Endometrial microvascular endothelial cells (primary cell): ENCODE results near the gene ZMYM3. TPM values are rescaled to one million over a fixed set of nuclear protein-coding genes. Genes with fewer than 3 reads are reported as not detected.

Experiments
- in situ Hi-C: cut with HindIII; loops from 2 replicates; pipeline ENCODE4 v1.10.0; 2017; ENCODE audit warnings: low sequenced_read_pairs, low pct_unique_long_range_greater_than_20kb; ENCODE audit errors: inconsistent ontology term
- total RNA-seq: library from RNA; depleted of rRNA; stranded (reverse); fragments of >200 nt; gene quantifications from one replicate; pipeline ENCODE4 v1.2.3, GENCODE V29; 2015; ENCODE audit errors: inconsistent ontology term

ZMYM3 gene
- total RNA-seq, 1 donor from 2014 or later: 20.3 TPM

DNA sequence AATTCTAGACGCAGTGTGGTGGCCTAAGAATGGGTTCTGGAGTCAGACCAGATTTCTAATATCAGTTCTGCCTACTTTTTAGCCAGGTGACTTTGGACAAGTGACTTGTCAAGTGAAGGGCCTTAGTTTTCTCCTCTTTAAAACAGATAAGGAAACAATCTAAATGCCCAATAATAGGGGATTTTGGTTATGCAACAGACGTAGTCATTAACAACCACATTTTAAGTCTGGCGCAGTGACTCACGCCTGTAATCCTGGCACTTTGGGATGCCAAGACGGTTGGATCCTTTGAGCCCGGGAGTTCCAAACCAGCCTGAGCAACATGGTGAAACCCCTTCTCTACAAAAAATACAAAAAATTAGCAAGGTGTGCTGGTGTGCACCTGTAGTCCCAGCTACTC is 2.1 kb upstream of the ZMYM3 start:
- in situ Hi-C loops: no loop called here

- in situ Hi-C loops: no loop called here
Measured at GRCh38 chrX:71253253-71254091, 468 bp downstream of the ZMYM3 start.

DNA sequence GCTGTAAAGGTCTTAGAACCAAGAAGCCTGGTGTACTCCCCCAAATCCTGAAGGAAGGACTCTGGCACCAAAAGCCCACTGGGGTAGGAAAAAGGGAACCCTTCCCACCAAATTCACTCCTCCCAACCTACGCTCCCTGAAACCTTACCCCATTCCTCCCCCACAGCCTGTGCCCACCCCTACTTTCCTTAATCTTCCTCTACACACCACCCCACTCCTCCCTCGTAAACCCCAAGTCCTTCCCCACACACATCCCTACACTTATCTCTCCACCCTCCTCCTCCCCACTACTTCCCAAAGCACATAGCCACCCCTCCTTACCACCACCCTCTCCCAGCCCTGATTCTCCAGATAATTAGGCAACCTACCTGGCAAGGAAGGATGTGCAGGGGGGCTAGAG is 1.7 kb downstream of the ZMYM3 start:
- in situ Hi-C loops: no loop called here

- in situ Hi-C loops: no loop called here
Measured at GRCh38 chrX:71251466-71251973, 2.4 kb downstream of the ZMYM3 start.

DNA sequence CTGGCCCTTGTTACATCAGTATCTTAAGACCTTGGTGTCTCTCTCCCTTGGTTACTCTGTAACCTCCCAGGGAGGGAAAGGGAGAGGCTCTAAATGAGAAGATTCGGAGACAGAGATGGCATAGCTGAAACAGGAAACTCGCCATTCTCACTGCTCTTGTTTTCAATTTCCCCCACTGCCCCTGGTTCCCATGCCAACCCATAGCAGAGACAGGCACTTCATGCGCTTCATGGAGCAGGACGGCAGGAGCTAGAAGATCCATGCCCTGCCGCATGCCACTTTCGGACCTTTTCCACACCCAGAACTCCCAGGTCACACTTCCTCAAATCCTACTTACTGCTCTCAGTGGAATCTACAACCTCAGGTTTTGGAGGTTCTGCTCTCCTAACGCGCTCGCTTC is 3.1 kb downstream of the ZMYM3 start:
- in situ Hi-C loops: no loop called here

DNA sequence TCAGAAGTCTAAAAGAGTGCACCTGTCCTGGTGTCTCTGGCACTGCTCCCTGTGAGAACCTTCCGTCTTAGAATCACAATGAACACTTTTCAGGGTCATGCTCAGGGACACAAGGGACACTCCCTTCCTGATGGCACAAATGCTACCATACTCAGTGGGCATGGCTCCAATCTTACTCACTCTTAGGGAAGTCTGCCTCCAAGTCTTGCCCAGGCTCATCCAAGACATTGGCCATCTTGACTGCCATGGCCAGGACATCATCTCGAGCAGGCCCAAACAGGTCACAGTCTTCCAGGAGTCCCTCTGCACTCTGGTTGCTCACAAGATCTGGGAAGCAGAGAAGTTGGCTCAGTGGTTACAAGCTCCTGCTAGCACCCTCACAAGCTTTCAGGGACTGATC is 8.8 kb downstream of the ZMYM3 start:
- in situ Hi-C loops: no loop called here

DNA sequence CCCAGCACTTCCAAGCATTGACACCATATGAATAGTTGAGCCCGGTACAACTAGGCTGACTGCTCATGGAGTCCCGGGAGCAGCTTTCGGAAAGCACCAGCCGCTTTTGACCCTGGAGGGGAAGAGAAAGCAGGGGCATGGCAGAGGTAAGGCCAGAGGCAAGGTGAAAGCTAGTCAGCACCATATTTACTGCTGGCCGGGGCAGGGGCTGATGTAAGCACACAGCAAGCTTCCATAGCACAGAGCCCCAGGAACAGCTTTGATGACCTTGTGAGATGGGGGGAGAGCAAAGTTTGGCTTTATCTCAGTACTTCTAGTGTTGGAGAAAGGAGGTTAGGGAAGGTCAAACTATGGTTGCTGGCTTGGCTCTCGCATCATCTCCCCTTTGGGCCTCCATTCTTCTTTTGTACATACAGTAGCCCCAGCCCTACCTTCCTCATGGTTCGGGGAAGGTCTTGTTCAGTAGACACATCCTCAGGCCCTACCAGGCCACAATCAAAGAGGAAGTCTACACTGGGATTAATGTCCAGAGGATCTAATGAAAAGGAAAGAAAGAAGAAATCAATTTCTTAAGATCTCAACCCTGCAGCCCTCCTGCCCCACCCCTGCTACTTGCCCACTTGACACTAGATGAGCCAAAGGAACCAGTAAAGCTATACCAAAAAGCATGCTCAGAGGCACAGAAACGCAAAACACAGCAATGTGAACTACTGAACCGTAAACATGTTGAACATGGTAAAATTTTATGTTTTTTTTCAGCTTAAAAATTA is 9.4 kb downstream of the ZMYM3 start:
- in situ Hi-C loops: no loop called here

DNA sequence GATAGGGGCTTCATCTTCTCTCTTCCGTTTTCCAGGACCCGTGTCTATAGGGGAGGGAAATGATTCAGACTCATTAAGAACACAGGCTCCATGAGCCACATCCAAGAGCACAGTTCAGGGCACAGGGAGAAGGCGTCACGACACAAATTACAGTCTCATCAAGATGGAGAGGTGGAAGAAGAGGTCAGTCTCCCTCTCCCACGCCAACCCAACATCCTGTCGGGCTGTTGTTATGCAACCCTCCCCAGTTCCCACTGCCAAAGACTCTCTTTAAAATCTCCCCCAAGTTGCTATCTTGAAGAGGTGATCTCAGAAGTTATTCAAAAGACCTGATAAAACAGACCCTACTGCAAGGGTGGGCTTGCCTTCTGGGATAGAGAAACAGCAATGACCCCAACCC is 12.6 kb downstream of the ZMYM3 start:
- in situ Hi-C loops: no loop called here

- in situ Hi-C loops: no loop called here
Measured at GRCh38 chrX:71239781-71240180, 14.2 kb downstream of the ZMYM3 start.

DNA sequence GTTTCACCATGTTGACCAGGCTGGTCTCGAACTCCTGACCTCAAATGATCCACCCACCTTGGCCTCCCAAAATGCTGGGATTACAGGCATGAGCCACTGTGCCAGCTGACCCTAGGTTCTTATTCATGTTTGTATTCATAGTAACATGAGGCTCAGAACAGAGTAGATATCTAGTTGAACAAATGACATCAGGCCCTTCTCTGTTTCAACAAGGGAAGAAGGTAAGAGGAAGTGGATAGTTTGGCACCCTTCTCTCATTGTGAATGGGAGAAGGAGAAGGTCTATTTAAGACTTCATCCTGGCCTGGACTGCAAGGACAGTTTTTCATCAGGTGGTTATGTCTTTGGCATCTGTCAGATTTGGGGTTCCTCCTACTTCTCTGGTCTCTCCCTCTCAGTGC is 17.1 kb downstream of the ZMYM3 start:
- in situ Hi-C loops: no loop called here

- in situ Hi-C loops: no loop called here
Measured at GRCh38 chrX:71235482-71235881, 18.5 kb downstream of the ZMYM3 start.

DNA sequence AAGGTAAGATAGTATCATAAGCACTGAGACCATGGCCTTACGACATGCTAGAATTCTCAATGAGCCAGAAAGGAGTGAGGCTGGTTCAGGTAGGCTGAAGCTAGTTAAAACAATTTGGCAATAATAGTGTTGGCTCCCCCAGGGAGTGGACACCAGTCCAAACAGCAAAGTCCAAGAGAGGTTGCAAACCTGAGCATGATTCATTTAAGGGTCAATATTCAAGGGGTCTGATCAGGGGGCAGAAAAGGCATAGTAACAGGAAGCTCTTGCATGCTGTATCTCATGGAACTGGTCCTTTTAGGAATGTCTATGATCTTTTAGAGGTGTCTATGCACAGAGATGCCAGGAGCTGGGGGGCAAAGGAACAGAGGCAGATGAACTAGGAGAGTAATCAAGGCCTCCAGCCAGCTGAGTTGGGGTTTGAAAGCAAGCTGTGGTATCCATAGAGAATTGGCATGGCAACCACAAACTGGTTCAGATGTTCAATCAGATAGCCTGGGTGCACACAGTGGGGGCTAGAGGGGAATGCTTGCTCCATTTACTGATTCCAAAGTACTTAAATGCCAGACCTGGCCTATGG is 25.8 kb downstream of the ZMYM3 start:
- in situ Hi-C loops: no loop called here

GRCh38 chrX:71227370-71228062 is 26.4 kb downstream of the ZMYM3 start:
- in situ Hi-C loops: no loop called here

DNA sequence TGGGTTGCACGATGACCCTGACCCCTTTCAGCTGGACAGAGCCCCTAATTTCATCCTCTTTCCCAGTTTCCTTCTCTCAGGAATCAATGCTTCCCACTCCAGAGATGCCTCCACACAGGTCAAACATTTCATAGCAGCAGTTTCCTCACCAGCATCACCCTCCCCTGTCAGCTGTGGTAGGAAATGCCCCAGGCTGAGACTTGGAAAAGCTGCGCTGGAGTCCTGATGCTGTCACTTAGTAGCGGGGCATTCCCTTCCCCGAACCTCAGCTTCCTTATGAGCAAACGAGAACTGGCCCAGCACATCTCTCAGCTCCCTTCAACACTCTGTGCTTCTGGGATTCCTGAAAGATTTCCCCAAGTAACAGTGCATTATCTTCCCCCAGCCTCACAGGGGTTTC is 28.3 kb downstream of the ZMYM3 start:
- in situ Hi-C loops: no loop called here

- in situ Hi-C loops: no loop called here
Measured at GRCh38 chrX:71225009-71225408, 28.9 kb downstream of the ZMYM3 start.

DNA sequence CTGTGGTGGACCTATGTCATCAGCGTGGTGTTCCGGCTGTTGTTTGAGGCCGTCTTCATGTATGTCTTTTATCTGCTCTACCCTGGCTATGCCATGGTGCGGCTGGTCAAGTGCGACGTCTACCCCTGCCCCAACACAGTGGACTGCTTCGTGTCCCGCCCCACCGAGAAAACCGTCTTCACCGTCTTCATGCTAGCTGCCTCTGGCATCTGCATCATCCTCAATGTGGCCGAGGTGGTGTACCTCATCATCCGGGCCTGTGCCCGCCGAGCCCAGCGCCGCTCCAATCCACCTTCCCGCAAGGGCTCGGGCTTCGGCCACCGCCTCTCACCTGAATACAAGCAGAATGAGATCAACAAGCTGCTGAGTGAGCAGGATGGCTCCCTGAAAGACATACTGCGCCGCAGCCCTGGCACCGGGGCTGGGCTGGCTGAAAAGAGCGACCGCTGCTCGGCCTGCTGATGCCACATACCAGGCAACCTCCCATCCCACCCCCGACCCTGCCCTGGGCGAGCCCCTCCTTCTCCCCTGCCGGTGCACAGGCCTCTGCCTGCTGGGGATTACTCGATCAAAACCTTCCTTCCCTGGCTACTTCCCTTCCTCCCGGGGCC is 29.7 kb downstream of the ZMYM3 start:
- in situ Hi-C loops: no loop called here

DNA sequence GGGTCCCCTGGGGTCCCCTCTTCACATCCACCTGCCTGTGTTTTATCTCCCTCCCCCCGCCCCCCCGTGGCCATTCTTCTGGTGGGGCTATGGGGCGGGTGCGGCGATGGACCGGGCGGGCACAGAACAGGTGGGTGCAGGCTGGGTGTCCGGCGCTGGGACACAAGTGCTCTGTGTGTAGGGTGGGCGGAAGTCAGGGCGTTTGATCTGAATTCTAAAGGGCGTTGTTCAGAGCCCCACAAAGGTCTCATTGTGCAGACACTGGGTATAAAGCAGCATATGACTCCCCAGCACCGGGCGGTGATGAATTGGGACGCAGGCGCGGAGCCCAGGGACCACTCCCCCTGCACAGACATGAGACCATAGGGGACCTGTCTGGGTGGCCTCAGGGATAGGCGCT is 31.0 kb downstream of the ZMYM3 start, which contains the start of gene GJB1:
GJB1 (plus strand) TSS at position 296 of the 400 bp plus-strand sequence. CDS start 484 bp downstream, outside the sequence.
- in situ Hi-C loops: no loop called here

- in situ Hi-C loops: no loop called here
Measured at GRCh38 chrX:71221145-71221544, 32.8 kb downstream of the ZMYM3 start.

GRCh38 chrX:71217298-71217697 is 36.6 kb downstream of the ZMYM3 start:
- in situ Hi-C loops: no loop called here
